Measurements from ENCODE around the gene MYLK3.
A peak's percentile ranks its signal among the peaks of the same experiment; 100 is the strongest.

Gene MYLK3

GRCh38 chr16:46774743-46775177 is 26.6 kb upstream of the MYLK3 start:
- Mint-ChIP-seq H3K4me1 (no peaks in the 10 kb centered on the region), H3K27ac (no peak overlapping the region), H3K9me3 (no peaks in the 10 kb centered on the region), H3K4me3 (no peak overlapping the region), H3K36me3 (no peaks in the 10 kb centered on the region)
- DNase-seq (ENCODE audit: low spot score in 2 of 2) (no peak), ATAC-seq (no peak)

GRCh38 chr16:46772463-46772862 is 24.3 kb upstream of the MYLK3 start:
- DNase-seq (ENCODE audit: low spot score in 2 of 2) (no peak), ATAC-seq (no peak)
- Mint-ChIP-seq H3K9me3 (no peaks in the 10 kb centered on the region), H3K4me3 (no peak overlapping the region), H3K4me1 (no peaks in the 10 kb centered on the region), H3K27ac (no peak overlapping the region), H3K36me3 (peaks cover 5% of the 10 kb centered on the region)

- H3K4me3 Mint-ChIP-seq: no peak overlapping the region
- no peak for ATAC-seq
- H3K27ac Mint-ChIP-seq: no peak overlapping the region
- peaks cover 5% of the 10 kb centered on the region for H3K36me3 Mint-ChIP-seq
- H3K9me3 Mint-ChIP-seq: no peaks in the 10 kb centered on the region
- peaks cover 11% of the 10 kb centered on the region for H3K4me1 Mint-ChIP-seq
- DNase-seq (ENCODE audit: low spot score in 2 of 2): no peak
These were observed 20.7 kb upstream of the MYLK3 start for GRCh38 chr16:46768809-46769208.

GRCh38 chr16:46765050-46765449 is 16.9 kb upstream of the MYLK3 start:
- H3K4me3 Mint-ChIP-seq: no peak overlapping the region
- no peak for ATAC-seq
- peaks cover 11% of the 10 kb centered on the region for H3K4me1 Mint-ChIP-seq
- no peak overlapping the region for H3K27ac Mint-ChIP-seq
- H3K36me3 Mint-ChIP-seq: peaks cover 5% of the 10 kb centered on the region
- no peaks in the 10 kb centered on the region for H3K9me3 Mint-ChIP-seq
- DNase-seq (ENCODE audit: low spot score in 2 of 2): no peak

GRCh38 chr16:46763147-46763546 is 15.0 kb upstream of the MYLK3 start:
- no peak overlapping the region for H3K27ac Mint-ChIP-seq
- H3K4me1 Mint-ChIP-seq: peaks cover 11% of the 10 kb centered on the region
- DNase-seq (ENCODE audit: low spot score in 2 of 2): no peak
- H3K36me3 Mint-ChIP-seq: no peaks in the 10 kb centered on the region
- H3K4me3 Mint-ChIP-seq: no peak overlapping the region
- ATAC-seq: no peak
- H3K9me3 Mint-ChIP-seq: no peaks in the 10 kb centered on the region

GRCh38 chr16:46762583-46762982 is 14.4 kb upstream of the MYLK3 start:
- DNase-seq (ENCODE audit: low spot score in 2 of 2) (no peak), ATAC-seq (no peak)
- Mint-ChIP-seq H3K36me3 (no peaks in the 10 kb centered on the region), H3K4me3 (no peak overlapping the region), H3K9me3 (no peaks in the 10 kb centered on the region), H3K27ac (no peak overlapping the region), H3K4me1 (peaks cover 11% of the 10 kb centered on the region)

- Mint-ChIP-seq H3K4me3 (no peak overlapping the region), H3K9me3 (no peaks in the 10 kb centered on the region), H3K36me3 (no peaks in the 10 kb centered on the region), H3K4me1 (no peaks in the 10 kb centered on the region), H3K27ac (no peak overlapping the region)
- no peak for ATAC-seq
- DNase-seq (ENCODE audit: low spot score in 2 of 2): no peak
These were observed 11.2 kb upstream of the MYLK3 start for GRCh38 chr16:46759309-46759708.

GRCh38 chr16:46757339-46758050 is 9.4 kb upstream of the MYLK3 start:
- ATAC-seq: peak; percentile 33
- Mint-ChIP-seq H3K4me1 (no peaks in the 10 kb centered on the region), H3K9me3 (no peaks in the 10 kb centered on the region), H3K27ac (no peak overlapping the region), H3K36me3 (no peaks in the 10 kb centered on the region), H3K4me3 (no peak overlapping the region)
- DNase-seq (ENCODE audit: low spot score in 2 of 2): no peak

- ATAC-seq (no peak), DNase-seq (ENCODE audit: low spot score in 2 of 2) (no peak)
- Mint-ChIP-seq H3K4me3 (no peak overlapping the region), H3K36me3 (no peaks in the 10 kb centered on the region), H3K9me3 (no peaks in the 10 kb centered on the region), H3K4me1 (no peaks in the 10 kb centered on the region), H3K27ac (no peak overlapping the region)
These were observed 8.6 kb upstream of the MYLK3 start for GRCh38 chr16:46756772-46757171.

GRCh38 chr16:46753015-46753414 is 4.9 kb upstream of the MYLK3 start:
- no peaks in the 10 kb centered on the region for H3K36me3 Mint-ChIP-seq
- ATAC-seq (no peak), DNase-seq (ENCODE audit: low spot score in 2 of 2) (no peak)
- no peak overlapping the region for H3K4me3 Mint-ChIP-seq
- no peaks in the 10 kb centered on the region for H3K4me1 Mint-ChIP-seq
- H3K27ac Mint-ChIP-seq: no peak overlapping the region
- H3K9me3 Mint-ChIP-seq: no peaks in the 10 kb centered on the region

GRCh38 chr16:46751381-46751780 is 3.2 kb upstream of the MYLK3 start:
- no peak for ATAC-seq

GRCh38 chr16:46748775-46749705 is 896 bp upstream of the MYLK3 start:
- H3K27ac Mint-ChIP-seq: no peak overlapping the region
- ATAC-seq (no peak), DNase-seq (ENCODE audit: low spot score in 2 of 2) (no peak)
- no peaks in the 10 kb centered on the region for H3K9me3 Mint-ChIP-seq
- H3K36me3 Mint-ChIP-seq: no peaks in the 10 kb centered on the region
- no peak overlapping the region for H3K4me3 Mint-ChIP-seq
- no peaks in the 10 kb centered on the region for H3K4me1 Mint-ChIP-seq

More at GRCh38 chr16:46751381-46751780, 3.2 kb upstream of the MYLK3 start:
- no peak for DNase-seq (ENCODE audit: low spot score in 2 of 2)
- no peaks in the 10 kb centered on the region for H3K4me1 Mint-ChIP-seq
- no peak overlapping the region for H3K27ac Mint-ChIP-seq
- H3K9me3 Mint-ChIP-seq: no peaks in the 10 kb centered on the region
- H3K4me3 Mint-ChIP-seq: no peak overlapping the region
- H3K36me3 Mint-ChIP-seq: no peaks in the 10 kb centered on the region

GRCh38 chr16:46746821-46747776 is 1.0 kb downstream of the MYLK3 start:
- Mint-ChIP-seq H3K36me3 (no peaks in the 10 kb centered on the region), H3K4me3 (no peak overlapping the region), H3K4me1 (peaks cover 14% of the 10 kb centered on the region), H3K27ac (no peak overlapping the region), H3K9me3 (no peaks in the 10 kb centered on the region)
- DNase-seq (ENCODE audit: low spot score in 2 of 2) (no peak), ATAC-seq (peak; percentile 23)

- Mint-ChIP-seq H3K9me3 (no peaks in the 10 kb centered on the region), H3K4me1 (peaks cover 14% of the 10 kb centered on the region), H3K36me3 (no peaks in the 10 kb centered on the region), H3K27ac (no peak overlapping the region), H3K4me3 (no peak overlapping the region)
- DNase-seq (ENCODE audit: low spot score in 2 of 2) (no peak), ATAC-seq (no peak)
These were observed 2.5 kb downstream of the MYLK3 start for GRCh38 chr16:46745617-46746016.

GRCh38 chr16:46743232-46743719 is 4.9 kb downstream of the MYLK3 start:
- no peak overlapping the region for H3K4me3 Mint-ChIP-seq

More at GRCh38 chr16:46743232-46743719, 4.9 kb downstream of the MYLK3 start:
- Mint-ChIP-seq H3K4me1 (peaks cover 14% of the 10 kb centered on the region), H3K9me3 (no peaks in the 10 kb centered on the region), H3K27ac (no peak overlapping the region), H3K36me3 (no peaks in the 10 kb centered on the region)
- DNase-seq (ENCODE audit: low spot score in 2 of 2) (no peak), ATAC-seq (no peak)

Data from stimulated activated effector memory CD8-positive, alpha-beta T cell treated with anti-CD3 and anti-CD28 coated beads, Interleukin-12 subunit alpha, Interleukin-12 subunit beta, amount 100 ng/mL, for 72 hours (primary cell).